Activated CD8-positive, alpha-beta memory T cell treated with anti-CD3 and anti-CD28 coated beads for 1 hour (primary cell): ENCODE measurements around the gene RNF126.

Experiments used
- DNase-seq, 2 donors: peaks; one replicate each; pipeline ENCODE4 v3.0.0-alpha.2; 2020; ENCODE audit warnings: low read depth in 1 of 2; ENCODE audit errors: extremely low read depth in 1 of 2

Gene RNF126

GRCh38 chr19:664913-665443 is 2.0 kb upstream of the RNF126 start:
- peak; percentile 57 to 61 for DNase-seq

DNA sequence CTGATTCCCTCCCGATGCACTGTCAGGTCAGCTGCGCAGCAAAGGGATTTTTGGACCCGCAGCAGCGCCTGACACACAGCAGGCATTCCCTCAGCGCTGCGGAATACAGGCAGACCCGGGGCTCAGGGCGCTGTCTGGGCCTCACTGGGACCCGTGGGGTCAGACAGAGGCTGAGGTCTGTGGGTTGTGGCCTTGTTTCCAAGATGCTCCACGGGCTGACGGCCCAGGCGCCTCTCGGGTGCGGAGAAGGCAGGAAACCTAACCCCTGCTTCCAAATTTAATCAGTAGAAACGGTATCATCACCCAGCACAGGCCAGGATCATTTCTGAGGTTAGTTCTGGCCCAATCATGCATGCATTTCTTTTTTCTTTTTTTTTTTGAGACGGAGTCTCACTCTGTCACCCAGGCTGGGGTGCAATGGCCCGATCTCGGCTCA is 686 bp upstream of the RNF126 start:
- DNase-seq: no peak

GRCh38 chr19:662207-662961 is 630 bp downstream of the RNF126 start:
- DNase-seq: peak in 1 of 2 donors; percentile 49

- peak in 1 of 2 donors; percentile 53 for DNase-seq
Observed at GRCh38 chr19:661427-662196, 1.4 kb downstream of the RNF126 start.

DNA sequence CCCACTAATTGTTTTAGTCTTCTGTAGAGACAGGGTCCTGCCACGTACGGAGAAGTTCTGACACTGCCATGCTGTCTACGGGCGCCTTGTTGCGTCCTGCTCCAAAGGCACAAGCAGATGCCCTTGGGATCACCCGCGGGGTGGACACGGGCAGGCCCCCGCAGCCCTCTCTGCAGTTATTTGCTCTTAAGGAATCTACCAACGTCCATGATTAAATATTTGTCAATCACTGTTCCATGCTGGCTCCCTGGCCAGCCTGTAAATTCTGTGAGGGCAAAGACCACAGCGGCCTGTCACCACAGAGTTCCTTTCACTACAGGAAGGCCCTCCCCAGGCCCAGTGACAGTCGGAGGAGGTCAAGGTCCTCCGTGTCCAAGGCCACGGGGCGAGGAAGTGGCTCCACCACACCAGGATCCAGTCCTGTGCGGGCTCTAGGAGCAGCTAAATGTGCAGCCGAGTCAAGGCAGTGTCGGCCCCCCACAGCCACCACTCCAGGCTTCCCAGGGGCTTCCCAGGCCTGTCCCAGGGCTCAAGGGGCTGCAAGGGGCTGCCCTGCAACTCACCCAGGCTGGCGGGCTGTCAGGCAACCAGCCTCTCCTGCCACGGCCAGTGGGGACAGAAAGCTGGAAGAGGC is 2.1 kb downstream of the RNF126 start:
- no peak for DNase-seq

GRCh38 chr19:658916-659839 is 3.8 kb downstream of the RNF126 start:
- no peak for DNase-seq

DNA sequence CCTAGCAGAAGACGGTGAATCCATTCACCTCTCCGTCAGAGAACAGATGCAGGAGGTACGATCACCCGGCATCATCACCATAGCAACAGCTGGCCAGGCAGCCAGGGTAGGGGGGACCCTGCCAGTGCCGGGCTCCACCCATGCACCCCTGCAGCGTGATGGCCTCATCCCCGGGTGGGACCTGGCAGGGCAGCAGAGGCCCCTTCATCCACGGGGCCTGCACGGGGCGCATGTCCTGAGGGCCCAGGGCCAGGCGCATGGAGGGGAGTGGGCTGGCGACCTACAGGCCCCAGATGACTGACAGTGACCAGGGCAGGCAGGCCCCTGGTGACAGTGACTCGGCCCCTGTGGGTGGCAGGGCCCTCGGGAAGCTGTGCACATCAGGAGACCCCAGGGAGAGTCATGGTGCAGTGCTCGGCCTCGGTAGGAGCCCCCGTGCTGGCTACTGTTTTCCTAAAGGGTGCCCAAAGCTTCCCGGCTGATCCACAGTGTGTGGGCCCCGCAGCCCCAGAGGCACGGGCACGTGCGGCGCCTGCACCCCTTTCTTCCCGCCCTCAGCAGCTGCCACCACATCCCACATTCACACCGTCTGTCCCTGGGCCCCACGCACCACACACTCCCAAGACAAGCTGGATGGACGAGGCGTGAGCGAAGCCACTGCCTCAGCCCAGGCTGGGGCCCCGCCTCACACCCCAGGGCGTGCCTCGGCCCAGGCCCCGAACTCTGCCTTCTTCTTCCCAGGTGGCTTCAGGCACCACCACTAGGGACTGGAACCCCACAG is 4.8 kb downstream of the RNF126 start:
- no peak for DNase-seq

DNA sequence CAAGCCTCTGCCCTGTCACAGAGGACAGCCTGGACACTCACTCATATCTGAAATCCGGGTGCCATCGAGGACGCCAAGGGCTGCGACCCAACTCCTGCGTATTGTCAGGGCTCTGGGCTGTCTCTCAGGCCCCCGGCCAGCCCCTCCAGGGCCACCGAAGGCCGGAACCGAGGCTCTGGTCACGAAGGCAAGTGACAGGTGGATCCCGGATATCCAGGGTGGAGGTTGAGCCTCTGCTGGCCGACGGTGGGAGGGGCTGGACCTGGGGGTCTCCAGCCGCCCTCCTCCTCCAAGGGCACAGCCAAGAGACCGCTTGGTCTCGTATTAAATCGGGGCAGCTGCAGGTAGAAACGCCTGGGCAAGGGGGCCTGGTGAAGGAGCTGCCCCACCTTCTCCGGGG is 5.4 kb downstream of the RNF126 start:
- DNase-seq: no peak

DNA sequence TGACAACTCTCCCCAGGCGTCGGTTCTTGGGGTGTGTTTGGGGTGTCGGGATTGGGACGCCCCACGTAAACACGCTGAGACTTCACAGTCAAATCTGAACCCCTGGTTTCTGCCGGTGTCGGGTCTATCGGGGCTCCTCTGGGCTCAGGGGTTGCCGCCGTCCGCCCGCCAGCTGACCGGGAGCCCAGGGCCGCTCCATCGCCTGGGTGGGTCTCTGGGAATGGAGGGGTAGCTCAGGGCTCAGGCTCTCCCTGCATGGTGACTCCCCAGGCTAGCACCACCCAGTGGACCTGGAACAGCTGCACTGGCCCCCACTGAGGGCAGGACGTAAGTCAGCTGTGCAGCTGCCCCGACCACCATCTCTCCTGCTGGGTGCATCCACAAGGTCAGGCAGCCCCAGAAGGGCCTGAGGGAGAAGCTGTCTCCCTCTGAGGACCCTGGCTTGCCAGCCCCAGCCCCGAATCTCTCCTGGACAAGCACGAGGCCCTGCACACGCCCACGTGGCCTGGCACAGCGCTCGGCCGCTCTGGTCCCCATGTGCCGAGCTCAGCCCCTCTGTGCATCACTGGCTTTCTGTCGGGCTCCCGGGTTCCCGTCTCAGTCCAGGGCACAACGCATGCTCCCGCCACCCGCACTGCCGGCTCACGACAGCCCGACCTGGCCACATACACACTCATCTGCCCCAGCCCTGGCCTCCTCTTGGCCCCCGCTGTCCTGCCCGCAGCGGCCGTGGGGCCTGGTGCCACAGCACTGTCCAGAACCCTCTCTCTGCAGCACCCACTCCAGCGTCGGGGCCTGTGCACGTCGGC is 6.1 kb downstream of the RNF126 start:
- no peak for DNase-seq

GRCh38 chr19:655691-656090 is 7.3 kb downstream of the RNF126 start:
- DNase-seq: no peak

GRCh38 chr19:653425-653824 is 9.6 kb downstream of the RNF126 start:
- DNase-seq: no peak

DNA sequence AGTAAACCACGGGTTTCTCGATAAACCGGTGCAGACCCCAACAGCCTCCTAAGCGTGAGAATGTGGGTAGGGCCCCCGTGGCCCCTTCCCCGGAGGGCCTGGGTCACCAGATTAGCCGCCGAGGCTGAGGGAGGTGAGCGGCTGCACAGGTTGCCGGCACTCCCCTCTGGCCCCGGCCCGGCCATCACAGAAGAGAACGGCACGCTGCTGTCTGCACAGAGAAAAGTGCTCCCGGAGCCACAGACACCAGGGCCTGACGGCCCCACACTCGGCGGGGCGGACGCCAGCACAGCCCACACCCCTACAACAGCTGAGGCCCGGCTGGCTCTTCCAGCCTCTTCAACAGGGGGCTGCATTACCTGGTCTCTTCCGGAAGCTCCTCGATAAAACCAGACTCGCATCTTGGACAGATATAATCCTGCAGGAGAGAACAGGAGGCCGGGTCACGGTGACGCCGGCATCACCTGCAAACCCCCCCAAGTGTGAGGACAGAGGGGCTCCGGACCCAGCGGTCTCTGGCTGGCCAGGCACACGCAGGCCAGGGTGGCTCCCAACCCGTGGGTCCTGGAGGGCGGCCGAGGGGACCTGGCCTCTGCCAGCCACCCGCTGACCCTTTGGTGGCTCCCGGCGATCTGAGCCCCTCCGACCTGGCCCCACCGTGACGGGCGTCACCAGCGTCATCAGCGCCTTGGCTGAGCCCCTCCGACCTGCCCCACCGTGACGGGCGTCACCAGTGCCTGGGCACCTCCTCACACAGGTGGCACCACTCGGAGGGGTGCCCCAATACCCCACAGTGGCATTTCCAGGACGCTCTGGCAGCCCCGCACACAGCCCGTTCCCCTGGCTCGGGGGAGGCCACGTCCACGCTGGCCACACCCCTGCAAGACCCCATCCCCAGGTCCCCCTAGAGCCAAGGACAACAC is 10.3 kb downstream of the RNF126 start:
- DNase-seq: no peak

DNA sequence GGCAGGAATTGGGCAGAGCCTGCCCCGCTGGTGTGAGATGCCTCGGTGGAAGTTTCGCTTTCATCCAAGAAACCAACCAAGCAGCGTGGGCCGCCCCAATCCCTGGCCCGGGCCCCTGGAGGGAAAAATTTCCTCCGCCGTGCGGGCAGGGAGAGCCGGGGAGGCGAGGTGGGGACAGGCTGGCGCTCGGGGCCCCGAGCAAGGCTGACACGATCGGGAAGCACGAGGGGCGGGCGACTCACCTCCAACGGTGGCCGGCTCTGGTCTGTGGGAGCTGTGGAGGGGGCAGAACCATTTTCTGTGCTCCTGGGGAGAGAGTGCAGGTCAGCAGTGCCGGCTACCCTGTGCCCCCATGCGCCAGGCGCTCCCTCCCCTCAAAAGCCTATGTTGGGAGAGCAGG is 11.0 kb downstream of the RNF126 start:
- no peak for DNase-seq

DNA sequence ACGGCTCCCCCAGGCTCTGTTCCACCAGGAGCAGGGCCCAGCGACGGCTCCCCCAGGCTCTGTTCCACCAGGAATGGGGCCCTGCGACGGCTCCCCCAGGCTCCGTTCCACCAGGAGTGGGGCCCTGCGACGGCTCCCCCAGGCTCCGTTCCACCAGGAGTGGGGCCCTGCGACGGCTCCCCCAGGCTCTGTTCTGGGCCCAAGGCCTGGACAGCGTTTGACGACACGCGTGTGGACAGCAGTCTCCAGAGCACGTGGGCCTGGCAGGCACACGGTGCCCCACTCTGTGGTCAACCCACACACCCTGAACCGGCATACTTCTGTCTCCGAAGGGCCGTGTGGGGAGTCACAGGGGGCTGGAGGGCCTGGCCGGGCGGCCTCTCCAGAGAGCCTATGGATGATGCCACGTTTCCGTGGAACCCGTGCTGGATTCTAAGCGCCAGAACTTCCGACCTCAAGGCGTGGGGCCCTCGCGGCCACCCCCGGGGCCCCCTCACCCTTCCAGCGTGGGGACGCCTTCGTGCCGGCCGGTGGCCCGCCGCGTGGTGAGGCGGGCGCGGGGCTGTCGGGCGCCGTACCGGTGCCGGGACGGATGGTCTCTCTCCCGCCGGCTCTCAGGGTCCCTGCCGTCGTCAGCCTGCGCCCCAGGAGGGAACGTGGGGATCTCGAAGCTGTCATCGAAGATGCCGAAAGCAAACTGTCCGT is 11.7 kb downstream of the RNF126 start:
- no peak for DNase-seq

DNA sequence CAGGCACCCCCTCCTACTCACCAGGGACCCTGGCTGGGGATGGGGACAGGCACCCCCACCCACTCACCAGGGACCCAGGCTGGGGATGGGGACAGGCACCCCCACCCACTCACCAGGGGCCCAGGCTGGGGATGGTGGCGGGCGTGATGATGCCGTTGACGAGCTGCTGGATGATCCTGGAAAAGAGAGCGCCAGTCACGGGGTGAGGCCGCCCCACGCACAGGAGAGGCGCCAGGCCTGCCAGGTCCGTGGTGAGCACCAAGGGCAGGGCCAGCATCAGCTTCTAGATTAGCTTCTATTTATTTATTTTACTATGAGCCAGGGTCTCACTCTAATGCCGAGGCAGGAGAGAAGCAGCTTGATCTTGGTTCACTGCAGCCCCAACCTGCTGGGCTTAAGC is 12.9 kb downstream of the RNF126 start:
- no peak for DNase-seq

DNA sequence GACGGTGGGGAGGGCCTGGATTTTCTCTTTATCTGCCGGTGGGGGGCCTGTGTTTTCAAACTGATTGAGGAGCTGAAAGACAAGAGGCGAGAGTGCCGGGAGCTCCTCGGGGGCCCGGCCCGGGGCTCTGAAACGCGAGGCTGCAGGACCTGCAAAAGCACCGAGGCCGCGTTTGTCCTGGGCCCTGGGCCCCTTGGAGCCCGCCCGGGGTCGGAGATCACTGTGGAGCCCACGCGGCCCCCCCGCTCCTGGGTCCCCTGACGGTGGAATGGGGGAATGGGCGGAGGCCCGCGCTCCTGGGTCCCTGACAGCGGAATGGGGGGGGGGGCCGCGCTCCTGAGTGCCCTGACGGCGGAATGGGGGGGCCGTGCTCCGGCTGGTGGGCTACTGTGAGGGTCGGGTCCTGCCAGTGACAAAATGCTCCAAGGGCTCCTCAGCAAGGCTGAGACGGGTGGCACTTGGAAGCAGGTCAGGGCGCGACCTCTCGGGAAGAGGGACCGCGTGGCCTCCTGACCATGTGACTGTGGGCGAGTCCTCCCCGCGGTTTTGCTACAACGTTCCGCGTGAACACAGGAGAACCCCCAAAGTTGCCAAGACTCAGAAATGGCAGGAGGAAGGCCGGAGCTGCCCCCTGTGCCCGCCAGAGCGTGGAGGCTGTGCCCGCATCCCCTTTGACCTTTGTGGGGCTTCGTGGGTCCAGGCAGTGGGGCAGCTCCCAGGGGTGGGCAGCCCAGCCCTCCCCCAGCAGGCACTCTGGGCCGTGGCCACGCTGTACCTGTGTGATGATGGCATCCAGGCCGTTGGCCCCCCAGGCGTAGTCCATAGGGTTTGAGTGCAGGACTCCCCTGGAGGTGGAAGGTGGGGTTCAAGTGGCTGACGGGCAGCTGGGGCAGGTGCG is 13.9 kb downstream of the RNF126 start:
- no peak for DNase-seq
